HG02938 (cell line): Measurements from ENCODE around the gene MRAS.

Experiments used
- ATAC-seq: cut with Tn5 transposase; IDR thresholded peaks from one replicate; pipeline ENCODE4 v1.9.1; 2021; ENCODE audit warnings: mild to moderate bottlenecking, moderate library complexity; ENCODE audit not compliant: unreplicated experiment

MRAS gene

GRCh38 chr3:138384976-138385375, 36.6 kb downstream of the MRAS start:
- ATAC-seq, result no peak

DNA sequence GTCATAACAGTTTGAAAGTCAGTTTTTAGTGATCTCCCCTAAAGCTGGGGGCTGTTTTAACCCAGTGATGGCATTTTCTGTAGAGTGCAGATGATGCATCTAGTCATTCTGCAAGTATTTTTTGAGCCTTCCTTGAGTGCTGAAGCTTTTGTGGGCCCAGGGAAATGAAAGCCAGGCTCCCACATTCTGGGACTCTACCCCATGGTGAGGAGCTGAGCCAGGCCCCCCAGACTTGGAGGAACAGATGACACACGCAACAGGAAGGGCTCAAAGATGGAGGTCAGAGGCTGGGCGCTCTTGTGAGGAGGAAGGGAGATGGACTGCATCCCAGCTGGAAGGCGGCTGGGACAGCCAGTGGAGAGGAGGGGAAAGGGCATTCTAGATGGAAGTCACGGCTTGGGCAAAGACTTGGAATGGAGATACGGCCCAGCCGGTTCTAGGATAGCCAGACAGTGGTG, 40.8 kb downstream of the MRAS start:
- no peak for ATAC-seq

DNA sequence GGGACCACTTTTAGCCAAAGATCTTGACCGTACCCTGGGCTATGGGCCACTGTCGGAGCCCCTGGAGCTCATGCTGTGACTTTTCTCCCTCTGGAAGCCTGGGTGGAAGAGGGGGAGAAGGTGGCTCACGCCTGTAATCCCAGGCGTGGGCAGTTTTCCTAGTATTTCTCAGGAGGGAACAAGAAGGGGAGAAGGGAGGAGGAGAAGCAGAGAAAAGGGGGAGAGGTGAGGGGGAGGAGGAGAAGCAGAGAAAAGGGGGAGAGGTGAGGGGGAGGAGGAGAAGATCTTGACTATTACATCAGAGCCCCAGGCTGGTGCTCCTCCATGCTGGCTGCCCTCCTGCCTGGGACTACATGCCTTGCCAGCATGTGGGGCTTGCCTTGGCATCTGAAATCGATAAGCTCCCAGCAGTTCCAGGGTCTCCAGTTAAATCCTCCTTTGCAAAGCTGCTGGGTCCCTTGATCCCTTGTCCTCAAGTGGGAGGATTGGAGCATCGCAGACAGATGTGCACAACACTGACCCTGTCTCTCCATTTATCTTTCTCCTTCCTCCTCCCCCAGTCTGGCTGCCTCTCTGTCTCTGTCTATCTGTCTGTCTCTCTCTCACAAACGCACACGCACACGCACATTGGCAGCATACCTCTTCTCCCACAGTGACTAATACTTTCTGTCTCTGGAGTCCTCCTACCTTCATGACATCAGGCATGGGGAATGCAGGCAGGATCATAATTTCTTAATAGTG, 41.6 kb downstream of the MRAS start:
- ATAC-seq, result no peak

- ATAC-seq, result no peak
Measured at GRCh38 chr3:138390582-138390932, 42.2 kb downstream of the MRAS start.

- ATAC-seq, result no peak
Measured at GRCh38 chr3:138394156-138394555, 45.8 kb downstream of the MRAS start.

DNA sequence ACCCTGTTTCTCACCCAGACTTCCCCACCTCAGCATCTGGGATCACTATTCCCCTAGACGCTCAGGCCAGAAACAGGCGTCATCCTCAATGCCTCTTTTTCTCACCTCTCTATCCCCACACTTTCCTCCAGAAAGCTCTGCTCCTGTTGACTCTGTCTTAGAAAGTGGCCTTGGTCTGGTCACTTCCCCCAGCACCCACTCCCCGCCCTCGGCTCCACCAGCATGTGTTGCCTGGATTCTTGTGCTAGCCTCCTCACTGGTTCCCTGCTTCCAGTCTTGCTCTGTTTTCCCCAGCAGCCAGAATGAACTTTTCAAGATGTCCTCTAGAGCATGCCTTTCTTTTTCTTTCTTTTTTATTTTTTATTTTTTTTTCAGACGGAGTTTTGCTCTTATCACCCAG, 46.3 kb downstream of the MRAS start:
- ATAC-seq, result no peak

- no peak for ATAC-seq
Measured at GRCh38 chr3:138395865-138396751, 47.7 kb downstream of the MRAS start.

GRCh38 chr3:138396752-138397410, 48.5 kb downstream of the MRAS start:
- no peak for ATAC-seq

DNA sequence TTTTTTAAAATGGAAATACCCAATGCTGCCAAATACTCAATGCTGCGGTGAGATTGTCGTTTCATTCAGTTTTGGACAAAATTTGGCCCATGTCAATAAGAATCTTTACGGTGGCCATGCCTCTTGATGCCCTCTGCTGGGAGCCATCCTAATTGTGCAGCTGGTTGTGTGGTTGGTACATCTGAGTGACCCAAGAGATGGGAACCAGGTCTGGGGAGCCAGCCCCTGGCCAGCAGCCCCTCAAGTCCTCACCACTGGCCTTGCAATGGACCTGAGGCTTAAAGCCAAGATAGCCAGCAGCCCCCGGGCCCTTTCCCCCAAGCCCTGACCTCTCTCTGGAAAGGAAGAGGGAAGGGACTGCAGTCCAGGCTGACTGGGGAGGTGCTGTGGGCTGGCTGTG, 49.6 kb downstream of the MRAS start:
- no peak for ATAC-seq

- no peak for ATAC-seq
Measured at GRCh38 chr3:138398791-138399575, 50.6 kb downstream of the MRAS start.

DNA sequence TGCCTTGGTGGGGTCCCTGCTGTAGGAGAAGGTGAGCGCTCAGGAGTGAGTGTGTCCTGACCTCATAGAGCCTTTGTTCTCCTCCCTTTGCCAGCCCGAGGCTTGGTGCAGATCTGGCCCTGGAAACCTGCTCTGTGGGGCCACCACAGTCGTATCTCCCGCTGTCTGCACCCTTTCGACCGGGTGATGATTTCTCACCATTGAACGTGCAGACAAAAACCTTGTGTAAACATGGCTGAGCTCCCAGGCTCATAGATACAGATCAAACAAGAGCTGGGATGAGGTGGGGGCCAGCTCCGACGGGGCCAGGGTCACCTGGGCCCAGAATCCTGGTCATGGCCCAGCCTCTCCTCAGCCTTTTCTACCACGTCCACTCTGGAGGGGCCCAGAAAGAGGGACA, 51.4 kb downstream of the MRAS start:
- ATAC-seq, result no peak

GRCh38 chr3:138400651-138401070, 52.3 kb downstream of the MRAS start:
- ATAC-seq, result no peak

DNA sequence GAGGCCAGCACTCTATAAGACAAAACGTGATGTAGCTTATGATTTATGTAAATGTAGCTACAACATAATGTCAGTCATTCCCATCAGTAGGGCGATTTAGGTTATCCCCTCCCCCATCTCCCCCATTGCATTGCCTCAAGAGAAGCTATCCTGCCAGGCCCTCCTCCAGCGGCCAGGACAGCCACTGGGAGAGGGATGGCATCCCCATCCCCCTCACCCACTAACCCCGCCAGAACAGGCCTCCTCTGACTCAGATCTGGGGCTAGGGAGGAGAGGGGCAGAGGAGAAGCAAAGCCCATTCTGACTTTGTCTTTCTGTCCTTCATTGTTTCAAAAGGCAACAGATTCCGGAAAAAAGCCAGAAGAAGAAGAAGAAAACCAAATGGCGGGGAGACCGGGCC, 53.5 kb downstream of the MRAS start:
- ATAC-seq, result no peak

- no peak for ATAC-seq
Measured at GRCh38 chr3:138404121-138404520, 55.7 kb downstream of the MRAS start.

DNA sequence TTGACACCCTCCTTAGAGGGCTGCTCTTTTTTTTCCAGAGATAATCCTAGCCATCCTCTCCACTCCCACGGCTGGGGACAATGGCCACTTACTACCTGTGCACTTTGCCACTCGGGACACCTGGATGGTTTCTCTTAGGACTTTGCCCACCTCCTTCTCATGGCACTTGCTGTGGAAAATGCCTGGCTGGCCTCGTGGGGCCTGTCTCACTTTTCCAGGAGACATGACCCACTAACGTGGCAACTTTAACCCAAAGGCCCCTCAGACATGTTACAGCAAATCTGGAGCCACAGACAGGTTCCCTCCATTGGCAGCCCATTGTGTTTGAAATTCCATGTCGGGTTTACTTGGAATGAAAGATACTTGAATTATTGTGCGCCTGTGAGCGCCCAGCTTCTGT, 56.6 kb downstream of the MRAS start:
- no peak for ATAC-seq

DNA sequence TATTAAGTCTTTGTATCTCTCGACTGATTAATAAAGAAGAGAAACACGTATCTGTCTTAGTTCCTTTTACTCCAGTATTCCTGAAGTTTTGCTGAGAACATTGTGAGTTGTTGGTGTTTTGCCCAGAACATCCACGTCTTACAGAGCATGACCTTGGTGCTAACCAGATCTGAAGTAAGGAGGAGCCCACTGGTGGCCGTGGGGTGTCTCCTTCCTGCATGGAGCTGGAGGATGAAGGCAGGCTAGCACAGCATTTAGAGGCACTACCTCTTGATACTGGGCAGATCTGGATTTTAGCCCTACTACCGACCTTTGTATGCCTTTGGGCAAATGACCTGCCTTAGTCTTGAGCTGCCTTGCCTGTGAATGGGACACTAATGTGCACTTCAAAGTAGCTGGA, 57.1 kb downstream of the MRAS start:
- no peak for ATAC-seq

DNA sequence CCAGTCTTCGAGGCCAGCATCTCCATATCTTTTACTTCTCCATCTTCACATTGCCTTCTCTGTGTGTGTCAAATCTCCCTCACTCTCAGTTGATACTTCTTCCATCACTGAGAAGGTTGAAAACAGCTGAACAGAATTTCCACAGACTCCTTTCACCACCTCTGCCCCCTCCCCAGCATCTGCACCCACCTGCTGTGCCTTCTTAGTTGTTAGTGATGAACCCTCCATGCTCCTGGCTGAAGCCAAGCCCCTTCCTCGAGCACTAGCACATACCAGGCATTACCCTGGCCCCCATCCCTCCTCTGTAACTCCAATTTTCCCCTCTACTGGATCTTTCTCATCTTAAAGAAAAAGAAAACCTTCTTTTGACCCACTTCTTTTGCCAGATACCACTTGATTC, 58.2 kb downstream of the MRAS start:
- no peak for ATAC-seq

- no peak for ATAC-seq
Measured at GRCh38 chr3:138407236-138407907, 59.0 kb downstream of the MRAS start.

DNA sequence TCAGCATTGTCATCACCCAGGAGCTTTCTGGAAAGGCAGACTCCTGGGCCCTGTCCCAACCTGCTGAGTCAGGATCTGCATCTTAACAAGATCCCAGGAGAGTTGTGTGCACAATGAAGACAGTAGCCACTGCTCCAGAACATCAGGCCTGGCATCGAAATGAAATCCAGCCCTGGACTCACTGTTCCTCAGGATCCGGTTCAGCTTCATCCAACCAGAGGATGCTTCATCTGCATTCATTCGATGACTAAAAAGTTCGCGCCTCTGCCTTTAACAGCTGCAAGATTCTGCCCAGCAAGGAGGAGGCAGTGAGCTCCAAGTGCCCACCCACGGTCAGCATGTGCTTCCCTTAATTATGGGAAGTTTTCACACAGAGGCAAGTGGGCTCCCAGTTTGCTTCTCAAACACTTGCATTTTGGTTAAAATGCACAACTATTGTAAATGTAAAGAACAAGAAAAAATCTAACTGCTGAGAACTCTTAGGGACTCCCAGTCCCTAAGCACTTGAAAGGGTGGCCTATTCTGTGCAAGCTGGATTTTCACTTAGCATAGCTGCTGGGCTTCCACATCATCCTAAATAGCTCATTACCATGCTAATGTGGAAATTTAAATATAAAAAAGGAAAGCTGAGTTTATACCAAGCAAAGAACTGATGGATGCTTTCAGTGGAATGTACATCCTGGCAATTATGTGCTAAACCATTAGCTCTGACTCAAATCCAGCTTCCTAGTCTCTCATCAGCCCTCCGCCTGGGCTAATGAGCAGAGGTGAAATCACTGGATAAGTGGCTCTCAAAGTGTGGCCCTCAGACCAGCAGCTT, 60.6 kb downstream of the MRAS start:
- no peak for ATAC-seq
